Sigmoid colon (tissue), 7 donors: ENCODE data around the gene ZNF576. TPM values are rescaled to one million over a fixed set of nuclear protein-coding genes. Genes with fewer than 3 reads are reported as not detected.
"Not testable (repeated sequence)": the region's sequence is repeated elsewhere in the genome, so short reads cannot be mapped to it uniquely, and the experiment has no call there.

Experiments
- DNase-seq: peaks from one replicate; pipeline ENCODE4 v3.0.0-alpha.2; 2019
- H3K27ac ChIP-seq, 4 donors: fragments of 200-600 bp; sonication (generic); one replicate each; pipeline ENCODE4 v1.5.1; 2016 to 2019; ENCODE audit warnings: mild to moderate bottlenecking in 1 of 4
- H3K27me3 ChIP-seq, 3 donors: fragments of 200-600 bp; sonication (generic); one replicate each; pipeline ENCODE4 v1.5.1; 2019; ENCODE audit warnings: mild to moderate bottlenecking in 1 of 3
- H3K36me3 ChIP-seq, 4 donors: fragments of 200-600 bp; sonication (generic); one replicate each; pipeline ENCODE4 v1.5.1; 2016 to 2019
- H3K4me1 ChIP-seq, 4 donors: fragments of 200-600 bp; sonication (generic); one replicate each; pipeline ENCODE4 v1.5.1; 2017 to 2019
- H3K4me3 ChIP-seq, 4 donors: fragments of 200-600 bp; sonication (generic); one replicate each; pipeline ENCODE4 v1.5.1; 2017 to 2019; ENCODE audit warnings: mild to moderate bottlenecking in 2 of 4, moderate library complexity in 1 of 4
- H3K9me3 ChIP-seq, 4 donors: fragments of 200-600 bp in 3 of 4; sonication (generic) in 3 of 4; one replicate each; pipeline versions ENCODE4 v1.5.1 to v1.6.1; 2013 to 2019
- CTCF ChIP-seq, 4 experiments: fragments of 450-650 bp in 3 of 4; fragments of 200-600 bp in 1 of 4; IDR thresholded peaks; one replicate each; pipeline ENCODE4 v1.5.1; 2016 to 2019; ENCODE audit warnings: antibody characterized with exemption in 4 of 4, mild to moderate bottlenecking in 3 of 4, moderate library complexity in 2 of 4
- EP300 ChIP-seq, 4 donors: sonication (generic); formaldehyde crosslinking; IDR thresholded peaks; one replicate each; pipeline ENCODE4 v1.6.1; 2017; ENCODE audit warnings: antibody characterized with exemption in 4 of 4
- POLR2A ChIP-seq, 2 donors: fragments of 450-650 bp; IDR thresholded peaks; one replicate each; pipeline ENCODE4 v1.6.1; 2016; ENCODE audit warnings: antibody characterized with exemption in 2 of 2, mild to moderate bottlenecking in 2 of 2, moderate library complexity in 2 of 2
- POLR2AphosphoS5 ChIP-seq, 4 donors: sonication (generic); formaldehyde crosslinking; IDR thresholded peaks; one replicate each; pipeline ENCODE4 v1.6.1; 2017; ENCODE audit warnings: antibody characterized with exemption in 4 of 4
- WGBS, 2 donors: extraction: QIAGEN DNeasy Blood & Tissue Kit; methylation state at CpG; one replicate each; pipeline ENCODE4 v1.1.7; 2013; 5-methylcytosine and 5-hydroxymethylcytosine counted together
- intact Hi-C: fragments of 100-400 bp; cut with DNase I; formaldehyde crosslinking; loops from one replicate; pipeline ENCODE4 v1.15.1; 2023
- polyA plus RNA-seq, 3 donors: library from polyadenylated mRNA; stranded (reverse); fragments of 200-250 nt; gene quantifications; one replicate each; pipeline ENCODE4 v1.2.3, GENCODE V29; 2013
- total RNA-seq, 4 donors: library from RNA; depleted of rRNA; stranded (reverse); fragments of >200 nt; gene quantifications; one replicate each; pipeline ENCODE4 v1.1.0, GENCODE V29; 2016
- donor health status: healthy with polysubstance abuse.
- donor health status: Bipolar disorder and iron deficiency.
- donor health status: healthy.

ZNF576 gene
- total and polyA plus RNA-seq, 7 donors, result 12.1 to 23.3 (median 16.1) TPM

DNA sequence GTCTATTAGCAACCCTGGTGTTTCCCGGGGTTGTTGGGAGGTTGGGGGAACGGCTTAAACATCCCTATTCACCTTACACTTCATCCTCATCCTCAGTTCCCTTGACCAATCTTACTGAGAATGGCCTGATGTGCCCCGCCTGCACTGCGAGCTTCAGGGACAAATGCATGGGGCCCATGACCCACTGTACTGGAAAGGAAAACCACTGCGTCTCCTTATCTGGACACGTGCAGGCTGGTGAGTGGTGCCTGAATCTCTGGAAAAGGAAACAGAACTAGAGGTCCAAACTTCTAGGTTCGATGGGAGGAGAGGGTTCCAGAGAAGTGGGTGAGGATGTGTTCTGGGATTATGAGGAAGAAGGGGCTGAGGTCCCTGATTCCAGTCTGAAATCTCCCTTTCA lies 14.9 kb upstream of the ZNF576 start:
- H3K4me3 ChIP-seq, result peak overlapping the region in 3 of 4 donors; percentile 47 to 55 (median 54)
- H3K4me1 ChIP-seq, result peaks cover 0 to 28% (median 26%) of the 10 kb centered on the region in 4 donors
- no peaks in the 10 kb centered on the region for H3K9me3 ChIP-seq
- H3K36me3 ChIP-seq, result peaks cover 0 to 6% (median 1%) of the 10 kb centered on the region in 4 donors
- no peak for DNase-seq
- intact Hi-C loops, result no loop called here
- TF ChIP-seq CTCF (IDR thresholded peaks at IDR 0.05) (no peak), POLR2A (IDR thresholded peaks at IDR 0.05) (no peak), POLR2AphosphoS5 (IDR thresholded peaks at IDR 0.05) (no peak), EP300 (IDR thresholded peaks at IDR 0.05) (no peak)
- peak overlapping the region; percentile 62 to 77 (median 74) for H3K27ac ChIP-seq
- H3K27me3 ChIP-seq, result no peaks in the 10 kb centered on the region
- WGBS, 2 donors, result 81 to 83% methylated on average over 7 of the region's 7 CpGs

DNA sequence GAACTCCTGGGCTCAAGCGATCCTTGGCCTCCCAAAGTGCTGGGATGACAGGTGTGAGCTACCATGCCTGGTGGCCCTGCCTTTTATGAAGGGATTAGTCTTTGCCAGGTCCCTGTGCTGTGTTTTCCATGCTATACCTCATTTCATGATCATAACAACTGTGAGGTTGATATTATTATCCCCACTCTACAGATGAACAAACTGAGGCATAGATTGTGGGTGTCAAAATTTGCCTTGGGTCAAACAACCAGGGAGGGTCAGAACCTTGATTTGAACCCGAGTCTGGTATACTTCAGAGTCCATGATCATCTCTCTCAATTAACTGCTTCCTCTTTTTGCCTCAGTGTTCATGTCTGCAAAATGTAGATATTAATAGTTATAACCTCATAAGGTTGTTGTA lies 13.9 kb upstream of the ZNF576 start:
- DNase-seq, result no peak
- TF ChIP-seq POLR2A (IDR thresholded peaks at IDR 0.05) (no peak), POLR2AphosphoS5 (IDR thresholded peaks at IDR 0.05) (no peak), CTCF (IDR thresholded peaks at IDR 0.05) (no peak), EP300 (IDR thresholded peaks at IDR 0.05) (no peak)
- H3K36me3 ChIP-seq, result peaks cover 0 to 8% (median 3%) of the 10 kb centered on the region in 4 donors
- no peak overlapping the region for H3K4me3 ChIP-seq
- 85 to 88% methylated on average over 2 of the region's 2 CpGs for WGBS, 2 donors
- peaks cover 0 to 28% (median 26%) of the 10 kb centered on the region in 4 donors for H3K4me1 ChIP-seq
- H3K27ac ChIP-seq, result no peak overlapping the region
- H3K9me3 ChIP-seq, result no peaks in the 10 kb centered on the region
- intact Hi-C loops, result no loop called here
- H3K27me3 ChIP-seq, result no peaks in the 10 kb centered on the region

GRCh38 chr19:43584484-43584883 lies 11.9 kb upstream of the ZNF576 start:
- 86 to 93% methylated on average over 1 of the region's 1 CpG for WGBS, 2 donors
- no peaks in the 10 kb centered on the region for H3K27me3 ChIP-seq
- no peaks in the 10 kb centered on the region for H3K9me3 ChIP-seq
- intact Hi-C loops, result no loop called here
- no peak overlapping the region for H3K4me3 ChIP-seq
- H3K27ac ChIP-seq, result no peak overlapping the region
- TF ChIP-seq EP300 (IDR thresholded peaks at IDR 0.05) (no peak), POLR2A (IDR thresholded peaks at IDR 0.05) (no peak), CTCF (IDR thresholded peaks at IDR 0.05) (no peak), POLR2AphosphoS5 (IDR thresholded peaks at IDR 0.05) (no peak)
- H3K36me3 ChIP-seq, result peaks cover 0 to 19% (median 5%) of the 10 kb centered on the region in 4 donors
- H3K4me1 ChIP-seq, result peaks cover 0 to 28% (median 26%) of the 10 kb centered on the region in 4 donors
- DNase-seq, result no peak

DNA sequence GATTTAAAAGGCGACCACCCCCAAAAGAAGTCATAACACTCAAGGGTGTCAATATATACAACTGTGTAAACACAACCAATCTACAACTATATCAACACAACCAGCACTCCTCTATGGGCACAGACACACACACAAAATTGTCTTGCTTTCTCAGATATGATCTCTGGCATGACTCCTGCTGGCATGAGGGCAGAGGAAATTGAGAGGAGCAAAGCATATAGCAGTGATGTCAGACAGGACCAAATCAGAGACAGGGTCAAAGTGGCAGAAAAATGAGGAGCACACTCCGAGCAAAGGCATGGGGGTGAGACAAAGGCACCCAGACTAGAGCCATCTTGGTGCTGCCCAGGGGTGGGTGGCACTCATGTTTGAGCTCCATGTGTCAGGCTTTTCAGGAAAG lies 10.0 kb upstream of the ZNF576 start:
- WGBS, 2 donors, result 90 to 96% methylated on average over 2 of the region's 2 CpGs
- Histone ChIP-seq H3K27ac (no peak overlapping the region), H3K36me3 (peaks cover 0 to 36% (median 11%) of the 10 kb centered on the region in 4 donors), H3K9me3 (no peaks in the 10 kb centered on the region), H3K4me3 (no peak overlapping the region), H3K4me1 (peaks cover 0 to 14% (median 9%) of the 10 kb centered on the region in 4 donors), H3K27me3 (no peaks in the 10 kb centered on the region)
- TF ChIP-seq POLR2A (IDR thresholded peaks at IDR 0.05), result no peak
- no peak for TF ChIP-seq CTCF (IDR thresholded peaks at IDR 0.05)
- no peak for TF ChIP-seq POLR2AphosphoS5 (IDR thresholded peaks at IDR 0.05)
- TF ChIP-seq EP300 (IDR thresholded peaks at IDR 0.05), result no peak
- DNase-seq, result no peak
- intact Hi-C loops, result no loop called here

- H3K4me1 ChIP-seq, H3K27me3 ChIP-seq, H3K4me3 ChIP-seq, DNase-seq, intact Hi-C loops, H3K27ac ChIP-seq, H3K9me3 ChIP-seq: not testable (repeated sequence)
- peaks cover 0 to 43% (median 14%) of the 10 kb centered on the region in 4 donors for H3K36me3 ChIP-seq
- WGBS, 2 donors, result 95 to 97% methylated on average over 3 of the region's 3 CpGs
Observed at GRCh38 chr19:43587029-43587428, 9.4 kb upstream of the ZNF576 start.
